Measurements from ENCODE around the gene TRMT1. TPM values are rescaled to one million over a fixed set of nuclear protein-coding genes. Genes with fewer than 3 reads are reported as not detected.

TRMT1 gene
- total and polyA plus RNA-seq, 2 donors (not counting 1 experiment from before 2014, with no cell fraction given): 12.2 to 20.3 TPM

DNA sequence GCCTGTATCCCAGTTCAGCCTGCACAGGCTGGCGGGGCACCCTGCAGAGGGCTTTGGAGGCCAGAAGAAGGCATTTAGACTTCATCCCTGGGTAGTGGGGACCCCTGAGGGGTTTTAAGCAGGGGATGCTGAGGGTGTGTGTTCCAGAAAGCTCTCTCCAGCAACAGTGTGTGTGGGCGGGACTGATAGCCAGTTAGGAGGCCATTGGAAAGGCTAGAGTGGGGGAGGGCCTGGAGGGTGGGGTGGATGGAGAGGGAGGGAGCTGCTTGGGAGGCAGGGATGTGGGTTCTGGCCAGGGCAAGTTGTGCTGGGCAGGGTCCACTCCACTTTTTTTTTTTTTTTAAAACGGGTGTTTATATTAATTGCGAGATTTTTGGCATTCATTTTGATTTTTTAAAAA, 42.2 kb downstream of the TRMT1 start:
- Histone ChIP-seq H3K27me3 (ENCODE audit: control insufficient read depth, insufficient read depth, low read length) (no peaks in the 10 kb centered on the region), H3K36me3 (ENCODE audit: control insufficient read depth, insufficient read depth, low read length) (peaks cover 26% of the 10 kb centered on the region), H3K79me2 (ENCODE audit: control insufficient read depth, insufficient read depth, low read length) (peaks cover 29% of the 10 kb centered on the region), H2AFZ (ENCODE audit: low read length) (no peak overlapping the region), H3K9ac (ENCODE audit: insufficient read depth, low read length) (no peak overlapping the region), H3K27ac (ENCODE audit: insufficient read depth, low read length) (no peak overlapping the region), H3K9me3 (ENCODE audit: control insufficient read depth, insufficient read depth, low read depth, low read length) (no peaks in the 10 kb centered on the region), H3K4me3 (replicated peaks in 1 of 4; ENCODE audit: control extremely low read depth in 1 of 4, insufficient read depth in 1 of 4, low read depth in 3 of 4, low read length in 4 of 4) (no peak overlapping the region), H4K20me1 (ENCODE audit: control insufficient read depth, extremely low read depth, insufficient read depth, low read length) (no peaks in the 10 kb centered on the region), H3K4me1 (ENCODE audit: control insufficient read depth, extremely low read depth, insufficient read depth, low read length) (peaks cover 21% of the 10 kb centered on the region), H3K4me2 (ENCODE audit: extremely low read depth, insufficient read depth, low read length) (no peak overlapping the region)
- TF ChIP-seq, protein P1, sequence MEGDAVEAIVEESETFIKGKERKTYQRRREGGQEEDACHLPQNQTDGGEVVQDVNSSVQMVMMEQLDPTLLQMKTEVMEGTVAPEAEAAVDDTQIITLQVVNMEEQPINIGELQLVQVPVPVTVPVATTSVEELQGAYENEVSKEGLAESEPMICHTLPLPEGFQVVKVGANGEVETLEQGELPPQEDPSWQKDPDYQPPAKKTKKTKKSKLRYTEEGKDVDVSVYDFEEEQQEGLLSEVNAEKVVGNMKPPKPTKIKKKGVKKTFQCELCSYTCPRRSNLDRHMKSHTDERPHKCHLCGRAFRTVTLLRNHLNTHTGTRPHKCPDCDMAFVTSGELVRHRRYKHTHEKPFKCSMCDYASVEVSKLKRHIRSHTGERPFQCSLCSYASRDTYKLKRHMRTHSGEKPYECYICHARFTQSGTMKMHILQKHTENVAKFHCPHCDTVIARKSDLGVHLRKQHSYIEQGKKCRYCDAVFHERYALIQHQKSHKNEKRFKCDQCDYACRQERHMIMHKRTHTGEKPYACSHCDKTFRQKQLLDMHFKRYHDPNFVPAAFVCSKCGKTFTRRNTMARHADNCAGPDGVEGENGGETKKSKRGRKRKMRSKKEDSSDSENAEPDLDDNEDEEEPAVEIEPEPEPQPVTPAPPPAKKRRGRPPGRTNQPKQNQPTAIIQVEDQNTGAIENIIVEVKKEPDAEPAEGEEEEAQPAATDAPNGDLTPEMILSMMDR (conservative IDR thresholded peaks at IDR 0.05 in 1 of 2, IDR thresholded peaks at IDR 0.05 in 1 of 2; ENCODE audit: low read depth in 1 of 2, low read length in 2 of 2): no peak
- no peak for TF ChIP-seq EZH2 (IDR thresholded peaks at IDR 0.05; ENCODE audit: low read length, missing control alignments)
- no peak for DNase-seq (ENCODE audit: low read depth in 2 of 2)

DNA sequence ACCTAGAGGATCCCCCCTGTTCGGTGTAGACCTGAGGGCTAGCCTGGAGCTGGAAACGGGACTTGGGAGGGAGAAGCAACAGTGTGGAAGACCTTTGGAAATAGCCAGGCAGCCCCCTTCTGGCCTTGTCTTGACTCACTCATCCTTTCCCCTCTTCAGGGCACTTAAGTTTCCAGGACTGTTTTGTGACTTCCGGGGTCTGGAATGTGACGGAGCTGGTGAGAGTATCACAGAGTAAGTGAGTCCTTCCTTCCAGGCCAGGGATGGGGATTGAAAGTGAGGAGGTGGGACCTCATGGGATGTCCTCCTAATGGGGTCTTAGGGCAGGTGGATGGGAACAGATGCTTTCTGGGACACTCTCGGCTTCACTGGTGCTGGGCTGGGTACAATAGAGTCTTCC, 43.3 kb downstream of the TRMT1 start:
- H3K4me3 ChIP-seq (replicated peaks in 1 of 4; ENCODE audit: control extremely low read depth in 1 of 4, insufficient read depth in 1 of 4, low read depth in 3 of 4, low read length in 4 of 4): no peak overlapping the region
- peaks cover 16% of the 10 kb centered on the region for H3K4me1 ChIP-seq (ENCODE audit: control insufficient read depth, extremely low read depth, insufficient read depth, low read length)
- H3K9me3 ChIP-seq (ENCODE audit: control insufficient read depth, insufficient read depth, low read depth, low read length): no peaks in the 10 kb centered on the region
- H3K4me2 ChIP-seq (ENCODE audit: extremely low read depth, insufficient read depth, low read length): no peak overlapping the region
- H4K20me1 ChIP-seq (ENCODE audit: control insufficient read depth, extremely low read depth, insufficient read depth, low read length): no peaks in the 10 kb centered on the region
- no peak overlapping the region for H3K9ac ChIP-seq (ENCODE audit: insufficient read depth, low read length)
- peaks cover 39% of the 10 kb centered on the region for H3K79me2 ChIP-seq (ENCODE audit: control insufficient read depth, insufficient read depth, low read length)
- TF ChIP-seq, protein P1 (conservative IDR thresholded peaks at IDR 0.05 in 1 of 2, IDR thresholded peaks at IDR 0.05 in 1 of 2; ENCODE audit: low read depth in 1 of 2, low read length in 2 of 2): no peak
- TF ChIP-seq EZH2 (IDR thresholded peaks at IDR 0.05; ENCODE audit: low read length, missing control alignments): no peak
- no peak overlapping the region for H2AFZ ChIP-seq (ENCODE audit: low read length)
- H3K27ac ChIP-seq (ENCODE audit: insufficient read depth, low read length): no peak overlapping the region
- H3K27me3 ChIP-seq (ENCODE audit: control insufficient read depth, insufficient read depth, low read length): no peaks in the 10 kb centered on the region
- DNase-seq (ENCODE audit: low read depth in 2 of 2): no peak
- peaks cover 25% of the 10 kb centered on the region for H3K36me3 ChIP-seq (ENCODE audit: control insufficient read depth, insufficient read depth, low read length)

DNA sequence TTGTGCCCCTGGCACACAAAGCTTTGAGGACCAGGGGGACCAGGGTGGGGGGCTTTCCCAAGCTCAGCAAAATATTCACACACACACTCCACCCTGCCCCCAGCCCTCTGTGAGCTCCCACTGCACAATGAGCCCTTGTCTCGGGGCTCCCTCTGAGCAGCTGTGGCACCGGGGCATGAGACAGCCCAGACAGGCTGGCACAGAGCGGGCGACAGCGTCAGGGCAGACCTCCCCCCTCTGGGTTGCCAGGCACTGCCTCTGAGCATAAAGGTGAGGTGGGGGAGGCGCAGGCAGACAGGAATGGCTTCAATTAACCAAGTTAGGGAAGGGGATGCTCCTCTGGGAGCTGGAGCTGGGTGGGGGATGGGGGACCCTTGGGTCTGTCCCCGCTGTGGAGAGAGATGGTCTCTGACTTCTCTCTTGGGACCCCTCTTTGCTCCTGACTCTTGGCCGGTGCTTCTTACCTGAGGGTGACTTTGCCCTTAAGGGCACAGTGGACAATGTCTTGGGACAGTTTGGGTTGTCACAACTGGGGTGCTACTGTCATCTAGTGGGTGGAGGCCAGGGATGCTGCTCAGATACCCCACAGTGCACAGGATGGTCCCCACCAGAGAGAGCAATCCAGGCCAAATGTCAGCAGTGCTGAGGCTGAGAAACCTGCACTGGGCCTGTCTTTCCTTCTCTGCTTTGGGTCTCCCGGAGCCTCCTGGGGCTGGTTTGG, 44.2 kb downstream of the TRMT1 start:
- Histone ChIP-seq H3K9ac (ENCODE audit: insufficient read depth, low read length) (no peak overlapping the region), H3K79me2 (ENCODE audit: control insufficient read depth, insufficient read depth, low read length) (peaks cover 43% of the 10 kb centered on the region), H3K4me1 (ENCODE audit: control insufficient read depth, extremely low read depth, insufficient read depth, low read length) (peaks cover 14% of the 10 kb centered on the region)

More for the DNA sequence above, 44.2 kb downstream of the TRMT1 start:
- Histone ChIP-seq H3K27ac (ENCODE audit: insufficient read depth, low read length) (no peak overlapping the region), H3K4me3 (replicated peaks in 1 of 4; ENCODE audit: control extremely low read depth in 1 of 4, insufficient read depth in 1 of 4, low read depth in 3 of 4, low read length in 4 of 4) (no peak overlapping the region), H3K4me2 (ENCODE audit: extremely low read depth, insufficient read depth, low read length) (no peak overlapping the region), H3K9me3 (ENCODE audit: control insufficient read depth, insufficient read depth, low read depth, low read length) (no peaks in the 10 kb centered on the region), H4K20me1 (ENCODE audit: control insufficient read depth, extremely low read depth, insufficient read depth, low read length) (no peaks in the 10 kb centered on the region), H2AFZ (ENCODE audit: low read length) (no peak overlapping the region), H3K36me3 (ENCODE audit: control insufficient read depth, insufficient read depth, low read length) (peaks cover 18% of the 10 kb centered on the region), H3K27me3 (ENCODE audit: control insufficient read depth, insufficient read depth, low read length) (no peaks in the 10 kb centered on the region)
- TF ChIP-seq, protein P1 (conservative IDR thresholded peaks at IDR 0.05 in 1 of 2, IDR thresholded peaks at IDR 0.05 in 1 of 2; ENCODE audit: low read depth in 1 of 2, low read length in 2 of 2): no peak
- no peak for TF ChIP-seq EZH2 (IDR thresholded peaks at IDR 0.05; ENCODE audit: low read length, missing control alignments)
- no peak for DNase-seq (ENCODE audit: low read depth in 2 of 2)

All from fibroblast of lung (primary cell).